H1 (cell line): Measurements from ENCODE around the gene CEP128. TPM values are rescaled to one million over a fixed set of nuclear protein-coding genes. Genes with fewer than 3 reads are reported as not detected.

Source experiments
- CTCF ChIA-PET: fragments of 300-600 bp; sonication (Branson Sonifier 250); formaldehyde crosslinking; loops from one replicate; lab custom pipeline; 2021; ENCODE audit not compliant: partially characterized antibody; lab: Charles Lee
- POLR2A ChIA-PET: fragments of 300-600 bp; sonication (Branson Sonifier 250); formaldehyde crosslinking; loops from one replicate; lab custom pipeline; 2021; ENCODE audit warnings: inconsistent platforms; ENCODE audit not compliant: partially characterized antibody; lab: Charles Lee
- DNase-seq, 2 experiments: peaks; one replicate each; pipeline versions ENCODE4 v3.0.0 to v3.0.0-alpha.2; 2010 to 2022; ENCODE audit warnings: low spot score in 2 of 2, low read depth in 1 of 2, mixed read lengths in 1 of 2
- FAIRE-seq: peaks from 2 replicates; lab custom pipeline; 2011; peaks lifted over from hg19 to GRCh38; lab: Jason Lieb, UNC
- H2AFZ ChIP-seq: 2 replicates; pipeline ENCODE4 v1.8.1; 2012; ENCODE audit warnings: low read length, inconsistent platforms
- H2AK5ac ChIP-seq: 2 replicates; pipeline ENCODE4 v1.6.1; 2013; ENCODE audit warnings: low read depth, low read length
- H2BK120ac ChIP-seq: replicated peaks from 2 replicates; pipeline ENCODE3; 2013; ENCODE audit warnings: low read depth, low read length, inconsistent platforms
- H2BK12ac ChIP-seq: 2 replicates; pipeline ENCODE4 v1.6.1; 2013; ENCODE audit warnings: low read depth, low read length
- H2BK15ac ChIP-seq: 2 replicates; pipeline ENCODE4 v1.6.1; 2013; ENCODE audit warnings: low read length
- H2BK20ac ChIP-seq: 2 replicates; pipeline ENCODE4 v1.6.1; 2013; ENCODE audit warnings: low read length
- H2BK5ac ChIP-seq: 2 replicates; pipeline ENCODE4 v1.6.1; 2013; ENCODE audit warnings: low read depth, low read length
- H3K14ac ChIP-seq: 2 replicates; pipeline ENCODE4 v1.6.1; 2013; ENCODE audit warnings: inconsistent platforms; ENCODE audit not compliant: insufficient read length
- H3K18ac ChIP-seq: 2 replicates; pipeline ENCODE4 v1.6.1; 2013; ENCODE audit warnings: low read length; ENCODE audit errors: extremely low read depth
- H3K23ac ChIP-seq: 2 replicates; pipeline ENCODE4 v1.6.1; 2013; ENCODE audit warnings: inconsistent platforms; ENCODE audit not compliant: insufficient read length
- H3K23me2 ChIP-seq: 2 replicates; pipeline ENCODE4 v1.6.1; 2013; ENCODE audit warnings: low read depth, low read length
- H3K27ac ChIP-seq: 2 replicates; pipeline ENCODE4 v1.6.1; 2011; ENCODE audit warnings: low read depth, low read length, inconsistent platforms
- H3K27me3 ChIP-seq, 4 experiments: replicated peaks in 1 of 4; 1 replicate in 1 of 4; 2 replicates in 3 of 4; pipeline versions ENCODE4 v1.6.1 to v1.8.1; 2011 to 2013; ENCODE audit warnings: low read length in 3 of 4, mild to moderate bottlenecking in 3 of 4, inconsistent platforms in 2 of 4, mixed read lengths in 2 of 4, moderate library complexity in 1 of 4; ENCODE audit not compliant: control insufficient read depth in 3 of 4, insufficient read depth in 3 of 4; ENCODE audit errors: extremely low read depth in 1 of 4
- H3K36me3 ChIP-seq, 4 experiments: 2 replicates each; pipeline versions ENCODE4 v1.6.1 to v1.8.1; 2011 to 2013; ENCODE audit warnings: mild to moderate bottlenecking in 4 of 4, low read length in 3 of 4, moderate library complexity in 2 of 4, control low read depth in 1 of 4, inconsistent platforms in 1 of 4; ENCODE audit not compliant: insufficient read depth in 4 of 4, control insufficient read depth in 2 of 4
- H3K4ac ChIP-seq: replicated peaks from 2 replicates; pipeline ENCODE3; 2013; ENCODE audit warnings: low read length, low read depth, mixed read lengths, inconsistent platforms; ENCODE audit not compliant: insufficient read length
- H3K4me1 ChIP-seq, 4 experiments: replicated peaks in 1 of 4; 1 replicate in 1 of 4; 2 replicates in 3 of 4; pipeline versions ENCODE4 v1.6.1 to v1.8.1; 2011 to 2013; ENCODE audit warnings: low read length in 3 of 4, inconsistent platforms in 2 of 4, mixed read lengths in 1 of 4; ENCODE audit not compliant: insufficient read depth in 4 of 4, control insufficient read depth in 3 of 4
- H3K4me2 ChIP-seq, 2 experiments: 2 replicates each; pipeline versions ENCODE4 v1.6.1 to v1.8.1; 2011 to 2013; ENCODE audit warnings: low read depth in 2 of 2, low read length in 2 of 2, control low read depth in 1 of 2, inconsistent platforms in 1 of 2, mild to moderate bottlenecking in 1 of 2; ENCODE audit not compliant: insufficient read depth in 1 of 2
- H3K4me3 ChIP-seq, 4 experiments: fragments of 200-600, 300-600 bp in 1 of 4; sonication (generic), shearing (Covaris generic), sonication (Bioruptor Twin) in 1 of 4; 2 replicates each; pipeline versions ENCODE4 v1.5.1 to v1.8.1; 2011 to 2016; ENCODE audit warnings: low read length in 4 of 4, low read depth in 3 of 4, control low read depth in 2 of 4, inconsistent platforms in 2 of 4, mild to moderate bottlenecking in 2 of 4, mixed read lengths in 1 of 4, moderate library complexity in 1 of 4; ENCODE audit not compliant: insufficient read depth in 2 of 4; ENCODE audit errors: extremely low read depth in 1 of 4
- H3K56ac ChIP-seq: replicated peaks from 2 replicates; pipeline ENCODE3; 2013; ENCODE audit warnings: low read depth, mild to moderate bottlenecking, mixed read lengths, low read length, inconsistent platforms; ENCODE audit not compliant: insufficient read length
- H3K79me1 ChIP-seq: 2 replicates; pipeline ENCODE4 v1.6.1; 2013; ENCODE audit warnings: low read depth, low read length, control low read depth
- H3K79me2 ChIP-seq, 2 experiments: 2 replicates each; pipeline versions ENCODE4 v1.6.1 to v1.8.1; 2012 to 2013; ENCODE audit warnings: low read length in 2 of 2, mild to moderate bottlenecking in 2 of 2, inconsistent platforms in 1 of 2; ENCODE audit not compliant: insufficient read depth in 2 of 2, control insufficient read depth in 1 of 2
- H3K9ac ChIP-seq, 4 experiments: replicated peaks in 1 of 4; 1 replicate in 1 of 4; 2 replicates in 3 of 4; pipeline versions ENCODE4 v1.6.1 to v1.8.1; 2011 to 2013; ENCODE audit warnings: low read depth in 3 of 4, low read length in 3 of 4, control low read depth in 2 of 4, mild to moderate bottlenecking in 2 of 4, moderate library complexity in 2 of 4, inconsistent platforms in 1 of 4; ENCODE audit errors: extremely low read depth in 1 of 4
- H3K9me3 ChIP-seq, 2 experiments: 2 replicates each; pipeline versions ENCODE4 v1.6.1 to v1.8.1; 2012 to 2013; ENCODE audit warnings: mild to moderate bottlenecking in 2 of 2, moderate library complexity in 2 of 2, control low read depth in 1 of 2, inconsistent platforms in 1 of 2, low read depth in 1 of 2, low read length in 1 of 2, mixed read lengths in 1 of 2; ENCODE audit not compliant: insufficient read depth in 2 of 2
- H4K20me1 ChIP-seq, 2 experiments: replicated peaks in 1 of 2; 2 replicates each; pipeline versions ENCODE3 to v1.8.1; 2011 to 2013; ENCODE audit warnings: inconsistent platforms in 2 of 2, low read length in 2 of 2, mild to moderate bottlenecking in 1 of 2; ENCODE audit not compliant: insufficient read depth in 2 of 2, control insufficient read depth in 1 of 2
- H4K5ac ChIP-seq: 2 replicates; pipeline ENCODE4 v1.6.1; 2013; ENCODE audit warnings: low read length, low read depth, mixed read lengths, inconsistent platforms; ENCODE audit not compliant: insufficient read length
- H4K8ac ChIP-seq: 2 replicates; pipeline ENCODE4 v1.8.0; 2013; ENCODE audit warnings: mild to moderate bottlenecking, moderate library complexity, low read length, inconsistent platforms; ENCODE audit not compliant: insufficient read depth; ENCODE audit errors: extremely low read depth
- H4K91ac ChIP-seq: replicated peaks from 2 replicates; pipeline ENCODE3; 2013; ENCODE audit warnings: low read length, mixed read lengths, inconsistent platforms; ENCODE audit not compliant: insufficient read length
- BACH1 ChIP-seq: IDR thresholded peaks from 2 replicates; pipeline ENCODE4 v1.6.1; 2012; ENCODE audit warnings: low read length, improper control_type of control experiment
- CBX5 ChIP-seq: fragments of 300-800, 300-1000 bp; sonication (generic); IDR thresholded peaks from 2 replicates; pipeline ENCODE4 v1.7.1; 2016; ENCODE audit warnings: antibody characterized with exemption, low read length, low read depth
- CBX8 ChIP-seq: fragments of 300-800, 300-1000 bp; sonication (generic); IDR thresholded peaks from 2 replicates; pipeline ENCODE4 v1.7.1; 2016; ENCODE audit warnings: low read depth, low read length, borderline replicate concordance
- JUN ChIP-seq: IDR thresholded peaks from 2 replicates; pipeline ENCODE4 v1.6.1; 2011; ENCODE audit warnings: low read depth, mild to moderate bottlenecking, improper control_type of control experiment, low read length
- MAFK ChIP-seq: IDR thresholded peaks from 2 replicates; pipeline ENCODE4 v1.6.1; 2012; ENCODE audit warnings: low read depth, mild to moderate bottlenecking, improper control_type of control experiment, low read length
- NANOG ChIP-seq: IDR thresholded peaks from 2 replicates; pipeline ENCODE4 v1.6.1; 2011; ENCODE audit warnings: low read length, low read depth, mild to moderate bottlenecking, inconsistent platforms; ENCODE audit not compliant: insufficient read depth, poor library complexity, severe bottlenecking
- PHF8 ChIP-seq: fragments of 200-600 bp; sonication (generic); conservative IDR thresholded peaks from 2 replicates; pipeline ENCODE4 v1.7.1; 2012; ENCODE audit warnings: low read depth, mild to moderate bottlenecking, inconsistent platforms, low read length, moderate library complexity
- RAD21 ChIP-seq, 2 experiments: IDR thresholded peaks in 1 of 2; conservative IDR thresholded peaks in 1 of 2; 2 replicates each; pipeline ENCODE4 v1.6.1; 2011; ENCODE audit warnings: low read depth in 2 of 2, low read length in 2 of 2, improper control_type of control experiment in 1 of 2, inconsistent platforms in 1 of 2, mild to moderate bottlenecking in 1 of 2, moderate library complexity in 1 of 2
- RNF2 ChIP-seq: fragments of 200-900, 300-1000 bp; sonication (generic); IDR thresholded peaks from 2 replicates; pipeline ENCODE4 v1.7.1; 2016; ENCODE audit warnings: borderline replicate concordance, low read depth, mild to moderate bottlenecking, antibody characterized with exemption, low read length; ENCODE audit not compliant: poor library complexity, severe bottlenecking; ENCODE audit errors: missing control alignments
- SP4 ChIP-seq: IDR thresholded peaks from 2 replicates; pipeline ENCODE4 v1.6.1; 2012; ENCODE audit warnings: low read length, inconsistent platforms
- WGBS, 2 experiments: shearing (Covaris generic) in 1 of 2; methylation state at CpG; one replicate each; pipeline versions ENCODE4 v1.1.6 to v1.1.7; 2013 to 2015; ENCODE audit warnings: low lambda C conversion rate in 2 of 2, mixed read lengths in 2 of 2, inconsistent platforms in 1 of 2, low coverage in 1 of 2, missing lambda C conversion rate in 1 of 2; ENCODE audit not compliant: insufficient replicate concordance in 2 of 2, insufficient coverage in 1 of 2, insufficient read length in 1 of 2; ENCODE audit errors: extremely low coverage in 1 of 2, missing lambda C conversion rate in 1 of 2; 5-methylcytosine and 5-hydroxymethylcytosine counted together
- polyA plus RNA-seq, 7 experiments: library from polyadenylated mRNA; depleted of rRNA in 3 of 7; stranded (reverse) in 5 of 7; unstranded in 2 of 7; fragments of >200 nt in 5 of 7; fragments of 200-250 nt in 2 of 7; gene quantifications; 1 replicate in 5 of 7; 2 replicates in 1 of 7; 4 replicates in 1 of 7; pipeline versions ENCODE4 v1.2.1 to v1.2.3, GENCODE V29; 2011 to 2013; ENCODE audit warnings: missing spikeins in 2 of 7, mixed read lengths in 2 of 7
- total RNA-seq: library from RNA; stranded (reverse); fragmentation: NEBNext Ultra II Directional; extraction: Animal tissue kit (Norgen Biotek cat#: 25700); gene quantifications from 2 replicates; pipeline ENCODE4 v1.2.1, GENCODE V29; 2021
- TF ChIP-seq, protein P1 (sequence below), 3 experiments: IDR thresholded peaks; 1 replicate in 2 of 3; 2 replicates in 1 of 3; pipeline versions ENCODE4 v1.5.1 to v1.6.1; 2011; ENCODE audit warnings: low read length in 3 of 3, mild to moderate bottlenecking in 3 of 3, inconsistent platforms in 2 of 3, low read depth in 1 of 3, moderate library complexity in 1 of 3; ENCODE audit not compliant: insufficient read depth in 1 of 3; ENCODE audit errors: control extremely low read depth in 1 of 3

Gene CEP128
- total and polyA plus RNA-seq, 2 of the 8 experiments (the other 6 are each of a cell fraction or from before 2014, with no cell fraction given): 1.9 to 17.0 TPM

DNA sequence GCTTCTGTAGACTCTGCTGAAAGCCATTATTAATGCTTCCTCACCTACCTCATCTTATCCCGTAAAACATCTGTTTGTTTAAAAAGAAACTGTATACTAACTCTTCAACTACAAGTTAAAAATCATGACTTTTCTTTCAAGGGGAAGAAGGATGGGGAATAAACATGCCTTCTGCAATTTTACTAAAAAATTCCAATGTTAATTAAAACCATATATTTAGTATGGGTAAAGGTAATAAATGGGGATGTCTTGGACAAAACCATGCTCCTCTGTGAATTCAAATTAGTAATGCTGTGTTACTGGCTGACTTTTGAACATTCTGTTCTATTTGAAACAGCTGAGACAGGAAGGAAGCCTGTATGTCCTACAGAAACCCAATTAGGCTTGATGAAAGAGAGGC, 419.1 kb downstream of the CEP128 start:
- FAIRE-seq (no peak), DNase-seq (no peak)
- Histone ChIP-seq H2BK20ac (no peak overlapping the region), H2BK120ac (no peak overlapping the region), H3K18ac (no peak overlapping the region), H3K9ac (no peak overlapping the region), H2BK12ac (no peak overlapping the region), H3K23ac (no peak overlapping the region), H3K23me2 (no peaks in the 10 kb centered on the region), H3K27me3 (no peaks in the 10 kb centered on the region), H2BK15ac (no peak overlapping the region), H3K14ac (no peak overlapping the region), H4K20me1 (no peaks in the 10 kb centered on the region), H3K36me3 (no peaks in the 10 kb centered on the region), H3K79me2 (no peaks in the 10 kb centered on the region), H2BK5ac (no peak overlapping the region), H4K8ac (no peak overlapping the region), H3K4ac (no peak overlapping the region), H2AFZ (no peak overlapping the region), H4K5ac (no peak overlapping the region), H3K4me1 (no peaks in the 10 kb centered on the region), H3K27ac (no peak overlapping the region), H3K79me1 (no peaks in the 10 kb centered on the region), H3K9me3 (no peaks in the 10 kb centered on the region), H4K91ac (no peak overlapping the region), H3K4me2 (no peak overlapping the region), H2AK5ac (no peak overlapping the region), H3K4me3 (no peak overlapping the region), H3K56ac (no peak overlapping the region)
- 86% methylated on average over 1 of the region's 1 CpG; no CpG with 5 or more reads in 1 of the 2 experiments for WGBS, 2 experiments
- POLR2A ChIA-PET: no interaction called here
- CTCF ChIA-PET: no interaction called here
- TF ChIP-seq NANOG (no peak), CBX8 (no peak), SP4 (no peak), PHF8 (no peak), RAD21 (IDR thresholded peaks at IDR 0.05 in 1 of 2, conservative IDR thresholded peaks at IDR 0.05 in 1 of 2; ENCODE audit: low read depth in 2 of 2, low read length in 2 of 2) (no peak), BACH1 (no peak), CBX5 (no peak), MAFK (no peak), JUN (no peak), RNF2 (no peak)
- TF ChIP-seq, protein P1, sequence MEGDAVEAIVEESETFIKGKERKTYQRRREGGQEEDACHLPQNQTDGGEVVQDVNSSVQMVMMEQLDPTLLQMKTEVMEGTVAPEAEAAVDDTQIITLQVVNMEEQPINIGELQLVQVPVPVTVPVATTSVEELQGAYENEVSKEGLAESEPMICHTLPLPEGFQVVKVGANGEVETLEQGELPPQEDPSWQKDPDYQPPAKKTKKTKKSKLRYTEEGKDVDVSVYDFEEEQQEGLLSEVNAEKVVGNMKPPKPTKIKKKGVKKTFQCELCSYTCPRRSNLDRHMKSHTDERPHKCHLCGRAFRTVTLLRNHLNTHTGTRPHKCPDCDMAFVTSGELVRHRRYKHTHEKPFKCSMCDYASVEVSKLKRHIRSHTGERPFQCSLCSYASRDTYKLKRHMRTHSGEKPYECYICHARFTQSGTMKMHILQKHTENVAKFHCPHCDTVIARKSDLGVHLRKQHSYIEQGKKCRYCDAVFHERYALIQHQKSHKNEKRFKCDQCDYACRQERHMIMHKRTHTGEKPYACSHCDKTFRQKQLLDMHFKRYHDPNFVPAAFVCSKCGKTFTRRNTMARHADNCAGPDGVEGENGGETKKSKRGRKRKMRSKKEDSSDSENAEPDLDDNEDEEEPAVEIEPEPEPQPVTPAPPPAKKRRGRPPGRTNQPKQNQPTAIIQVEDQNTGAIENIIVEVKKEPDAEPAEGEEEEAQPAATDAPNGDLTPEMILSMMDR (IDR thresholded peaks at IDR 0.05; ENCODE audit: control extremely low read depth in 1 of 3, insufficient read depth in 1 of 3, low read depth in 1 of 3, low read length in 3 of 3): no peak
